Measurements from ENCODE around the gene KCTD20.

KCTD20 gene

GRCh38 chr6:36441307-36441894 is 1.4 kb upstream of the KCTD20 start (continued):
- TF ChIP-seq ZNF488 (tag by site-specific recombination; IDR thresholded peaks at IDR 0.05) = no peak
- no peak for TF ChIP-seq ZSCAN18 (tag by site-specific recombination; IDR thresholded peaks at IDR 0.05)
- no peak for TF ChIP-seq ZNF768 (tag by site-specific recombination; IDR thresholded peaks at IDR 0.05)
- no peak for TF ChIP-seq ZNF146 (tag by site-specific recombination; IDR thresholded peaks at IDR 0.05)
- TF ChIP-seq ZNF449 (tag by site-specific recombination; IDR thresholded peaks at IDR 0.05) = no peak
- no peak for TF ChIP-seq ZNF350 (tag by site-specific recombination; IDR thresholded peaks at IDR 0.05)
- TF ChIP-seq ZNF214 (tag by site-specific recombination; IDR thresholded peaks at IDR 0.05; ENCODE audit: borderline replicate concordance) = no peak
- no peak for TF ChIP-seq ZNF548 (tag by site-specific recombination; IDR thresholded peaks at IDR 0.05)
- TF ChIP-seq ZNF521 (tag by site-specific recombination; IDR thresholded peaks at IDR 0.05) = no peak
- no peak for TF ChIP-seq SETDB1 (IDR thresholded peaks at IDR 0.05; ENCODE audit: insufficient read length, low read length)
- no peak for TF ChIP-seq ZNF707 (tag by site-specific recombination; IDR thresholded peaks at IDR 0.05)
- TF ChIP-seq ZNF362 (tag by site-specific recombination; IDR thresholded peaks at IDR 0.05) = no peak
- no peak for TF ChIP-seq ELK4 (IDR thresholded peaks at IDR 0.05; ENCODE audit: borderline replicate concordance, low read depth, low read length)
- no peak for TF ChIP-seq ZNF24 (tag by site-specific recombination; IDR thresholded peaks at IDR 0.05)
- TF ChIP-seq ZNF138 (tag by site-specific recombination; IDR thresholded peaks at IDR 0.05; ENCODE audit: borderline replicate concordance) = no peak
- TF ChIP-seq TSHZ1 (tag by site-specific recombination; IDR thresholded peaks at IDR 0.05; ENCODE audit: borderline replicate concordance) = 0 out of 2 replicates have a peak, but pooled peaks have one; percentile 15
- no peak; the same call in 1 of the 2 replicates for TF ChIP-seq ZSCAN30 (tag by site-specific recombination; IDR thresholded peaks at IDR 0.05)
- no peak for TF ChIP-seq HOXA7 (CRISPR knock-in tag; IDR thresholded peaks at IDR 0.05; ENCODE audit: borderline replicate concordance)
- no peak for TF ChIP-seq ZNF23 (tag by site-specific recombination; IDR thresholded peaks at IDR 0.05; ENCODE audit: borderline replicate concordance)
- TF ChIP-seq MEIS1 (CRISPR knock-in tag; IDR thresholded peaks at IDR 0.05; ENCODE audit: borderline replicate concordance) = no peak
- TF ChIP-seq HOXD13 (CRISPR knock-in tag; IDR thresholded peaks at IDR 0.05; ENCODE audit: borderline replicate concordance) = no peak
- no peak for TF ChIP-seq ZNF184 (tag by site-specific recombination; IDR thresholded peaks at IDR 0.05)
- TF ChIP-seq PRDM1 (tag by site-specific recombination; IDR thresholded peaks at IDR 0.05) = peak; percentile 98
- peak; percentile 26; the same call in 1 of the 2 replicates for TF ChIP-seq SP3 (tag by site-specific recombination; IDR thresholded peaks at IDR 0.05)
- no peak for TF ChIP-seq ZNF391 (tag by site-specific recombination; IDR thresholded peaks at IDR 0.05; ENCODE audit: borderline replicate concordance, low read depth)
- TF ChIP-seq ZNF404 (tag by site-specific recombination; IDR thresholded peaks at IDR 0.05) = no peak
- TF ChIP-seq ZNF10 (tag by site-specific recombination; IDR thresholded peaks at IDR 0.05) = no peak; the same call in 1 of the 2 replicates
- no peak for TF ChIP-seq ZFP69B (tag by site-specific recombination; IDR thresholded peaks at IDR 0.05)
